H1 (cell line): ENCODE results near the gene DOCK1. TPM values are rescaled to one million over a fixed set of nuclear protein-coding genes. Genes with fewer than 3 reads are reported as not detected.

Experiments used
- CTCF ChIA-PET: fragments of 300-600 bp; sonication (Branson Sonifier 250); formaldehyde crosslinking; loops from one replicate; lab custom pipeline; 2021; ENCODE audit not compliant: partially characterized antibody; lab: Charles Lee
- POLR2A ChIA-PET: fragments of 300-600 bp; sonication (Branson Sonifier 250); formaldehyde crosslinking; loops from one replicate; lab custom pipeline; 2021; ENCODE audit warnings: inconsistent platforms; ENCODE audit not compliant: partially characterized antibody; lab: Charles Lee
- DNase-seq, 2 experiments: peaks; one replicate each; pipeline versions ENCODE4 v3.0.0 to v3.0.0-alpha.2; 2010 to 2022; ENCODE audit warnings: low spot score in 2 of 2, low read depth in 1 of 2, mixed read lengths in 1 of 2
- FAIRE-seq: peaks from 2 replicates; lab custom pipeline; 2011; peaks lifted over from hg19 to GRCh38; lab: Jason Lieb, UNC
- H2AFZ ChIP-seq: 2 replicates; pipeline ENCODE4 v1.8.1; 2012; ENCODE audit warnings: low read length, inconsistent platforms
- H2AK5ac ChIP-seq: 2 replicates; pipeline ENCODE4 v1.6.1; 2013; ENCODE audit warnings: low read depth, low read length
- H2BK120ac ChIP-seq: replicated peaks from 2 replicates; pipeline ENCODE3; 2013; ENCODE audit warnings: low read depth, low read length, inconsistent platforms
- H2BK12ac ChIP-seq: 2 replicates; pipeline ENCODE4 v1.6.1; 2013; ENCODE audit warnings: low read depth, low read length
- H2BK15ac ChIP-seq: 2 replicates; pipeline ENCODE4 v1.6.1; 2013; ENCODE audit warnings: low read length
- H2BK20ac ChIP-seq: 2 replicates; pipeline ENCODE4 v1.6.1; 2013; ENCODE audit warnings: low read length
- H2BK5ac ChIP-seq: 2 replicates; pipeline ENCODE4 v1.6.1; 2013; ENCODE audit warnings: low read depth, low read length
- H3K14ac ChIP-seq: 2 replicates; pipeline ENCODE4 v1.6.1; 2013; ENCODE audit warnings: inconsistent platforms; ENCODE audit not compliant: insufficient read length
- H3K18ac ChIP-seq: 2 replicates; pipeline ENCODE4 v1.6.1; 2013; ENCODE audit warnings: low read length; ENCODE audit errors: extremely low read depth
- H3K23ac ChIP-seq: 2 replicates; pipeline ENCODE4 v1.6.1; 2013; ENCODE audit warnings: inconsistent platforms; ENCODE audit not compliant: insufficient read length
- H3K23me2 ChIP-seq: 2 replicates; pipeline ENCODE4 v1.6.1; 2013; ENCODE audit warnings: low read depth, low read length
- H3K27ac ChIP-seq: 2 replicates; pipeline ENCODE4 v1.6.1; 2011; ENCODE audit warnings: low read depth, low read length, inconsistent platforms
- H3K27me3 ChIP-seq, 4 experiments: replicated peaks in 1 of 4; 1 replicate in 1 of 4; 2 replicates in 3 of 4; pipeline versions ENCODE4 v1.6.1 to v1.8.1; 2011 to 2013; ENCODE audit warnings: low read length in 3 of 4, mild to moderate bottlenecking in 3 of 4, inconsistent platforms in 2 of 4, mixed read lengths in 2 of 4, moderate library complexity in 1 of 4; ENCODE audit not compliant: control insufficient read depth in 3 of 4, insufficient read depth in 3 of 4; ENCODE audit errors: extremely low read depth in 1 of 4
- H3K36me3 ChIP-seq, 4 experiments: 2 replicates each; pipeline versions ENCODE4 v1.6.1 to v1.8.1; 2011 to 2013; ENCODE audit warnings: mild to moderate bottlenecking in 4 of 4, low read length in 3 of 4, moderate library complexity in 2 of 4, control low read depth in 1 of 4, inconsistent platforms in 1 of 4; ENCODE audit not compliant: insufficient read depth in 4 of 4, control insufficient read depth in 2 of 4
- H3K4ac ChIP-seq: replicated peaks from 2 replicates; pipeline ENCODE3; 2013; ENCODE audit warnings: low read length, low read depth, mixed read lengths, inconsistent platforms; ENCODE audit not compliant: insufficient read length
- H3K4me1 ChIP-seq, 4 experiments: replicated peaks in 1 of 4; 1 replicate in 1 of 4; 2 replicates in 3 of 4; pipeline versions ENCODE4 v1.6.1 to v1.8.1; 2011 to 2013; ENCODE audit warnings: low read length in 3 of 4, inconsistent platforms in 2 of 4, mixed read lengths in 1 of 4; ENCODE audit not compliant: insufficient read depth in 4 of 4, control insufficient read depth in 3 of 4
- H3K4me2 ChIP-seq, 2 experiments: 2 replicates each; pipeline versions ENCODE4 v1.6.1 to v1.8.1; 2011 to 2013; ENCODE audit warnings: low read depth in 2 of 2, low read length in 2 of 2, control low read depth in 1 of 2, inconsistent platforms in 1 of 2, mild to moderate bottlenecking in 1 of 2; ENCODE audit not compliant: insufficient read depth in 1 of 2
- H3K4me3 ChIP-seq, 4 experiments: fragments of 200-600, 300-600 bp in 1 of 4; sonication (generic), shearing (Covaris generic), sonication (Bioruptor Twin) in 1 of 4; 2 replicates each; pipeline versions ENCODE4 v1.5.1 to v1.8.1; 2011 to 2016; ENCODE audit warnings: low read length in 4 of 4, low read depth in 3 of 4, control low read depth in 2 of 4, inconsistent platforms in 2 of 4, mild to moderate bottlenecking in 2 of 4, mixed read lengths in 1 of 4, moderate library complexity in 1 of 4; ENCODE audit not compliant: insufficient read depth in 2 of 4; ENCODE audit errors: extremely low read depth in 1 of 4
- H3K56ac ChIP-seq: replicated peaks from 2 replicates; pipeline ENCODE3; 2013; ENCODE audit warnings: low read depth, mild to moderate bottlenecking, mixed read lengths, low read length, inconsistent platforms; ENCODE audit not compliant: insufficient read length
- H3K79me1 ChIP-seq: 2 replicates; pipeline ENCODE4 v1.6.1; 2013; ENCODE audit warnings: low read depth, low read length, control low read depth
- H3K79me2 ChIP-seq, 2 experiments: 2 replicates each; pipeline versions ENCODE4 v1.6.1 to v1.8.1; 2012 to 2013; ENCODE audit warnings: low read length in 2 of 2, mild to moderate bottlenecking in 2 of 2, inconsistent platforms in 1 of 2; ENCODE audit not compliant: insufficient read depth in 2 of 2, control insufficient read depth in 1 of 2
- H3K9ac ChIP-seq, 4 experiments: replicated peaks in 1 of 4; 1 replicate in 1 of 4; 2 replicates in 3 of 4; pipeline versions ENCODE4 v1.6.1 to v1.8.1; 2011 to 2013; ENCODE audit warnings: low read depth in 3 of 4, low read length in 3 of 4, control low read depth in 2 of 4, mild to moderate bottlenecking in 2 of 4, moderate library complexity in 2 of 4, inconsistent platforms in 1 of 4; ENCODE audit errors: extremely low read depth in 1 of 4
- H3K9me3 ChIP-seq, 2 experiments: 2 replicates each; pipeline versions ENCODE4 v1.6.1 to v1.8.1; 2012 to 2013; ENCODE audit warnings: mild to moderate bottlenecking in 2 of 2, moderate library complexity in 2 of 2, control low read depth in 1 of 2, inconsistent platforms in 1 of 2, low read depth in 1 of 2, low read length in 1 of 2, mixed read lengths in 1 of 2; ENCODE audit not compliant: insufficient read depth in 2 of 2
- H4K20me1 ChIP-seq, 2 experiments: replicated peaks in 1 of 2; 2 replicates each; pipeline versions ENCODE3 to v1.8.1; 2011 to 2013; ENCODE audit warnings: inconsistent platforms in 2 of 2, low read length in 2 of 2, mild to moderate bottlenecking in 1 of 2; ENCODE audit not compliant: insufficient read depth in 2 of 2, control insufficient read depth in 1 of 2
- H4K5ac ChIP-seq: 2 replicates; pipeline ENCODE4 v1.6.1; 2013; ENCODE audit warnings: low read length, low read depth, mixed read lengths, inconsistent platforms; ENCODE audit not compliant: insufficient read length
- H4K8ac ChIP-seq: 2 replicates; pipeline ENCODE4 v1.8.0; 2013; ENCODE audit warnings: mild to moderate bottlenecking, moderate library complexity, low read length, inconsistent platforms; ENCODE audit not compliant: insufficient read depth; ENCODE audit errors: extremely low read depth
- H4K91ac ChIP-seq: replicated peaks from 2 replicates; pipeline ENCODE3; 2013; ENCODE audit warnings: low read length, mixed read lengths, inconsistent platforms; ENCODE audit not compliant: insufficient read length
- CREB1 ChIP-seq: IDR thresholded peaks from 2 replicates; pipeline ENCODE4 v1.6.1; 2012; ENCODE audit warnings: inconsistent platforms
- POU5F1 ChIP-seq: IDR thresholded peaks from 2 replicates; pipeline ENCODE4 v1.6.1; 2011; ENCODE audit warnings: low read depth, mild to moderate bottlenecking, low read length, moderate library complexity
- WGBS, 2 experiments: shearing (Covaris generic) in 1 of 2; methylation state at CpG; one replicate each; pipeline versions ENCODE4 v1.1.6 to v1.1.7; 2013 to 2015; ENCODE audit warnings: low lambda C conversion rate in 2 of 2, mixed read lengths in 2 of 2, inconsistent platforms in 1 of 2, low coverage in 1 of 2, missing lambda C conversion rate in 1 of 2; ENCODE audit not compliant: insufficient replicate concordance in 2 of 2, insufficient coverage in 1 of 2, insufficient read length in 1 of 2; ENCODE audit errors: extremely low coverage in 1 of 2, missing lambda C conversion rate in 1 of 2; 5-methylcytosine and 5-hydroxymethylcytosine counted together
- polyA plus RNA-seq, 7 experiments: library from polyadenylated mRNA; depleted of rRNA in 3 of 7; stranded (reverse) in 5 of 7; unstranded in 2 of 7; fragments of >200 nt in 5 of 7; fragments of 200-250 nt in 2 of 7; gene quantifications; 1 replicate in 5 of 7; 2 replicates in 1 of 7; 4 replicates in 1 of 7; pipeline versions ENCODE4 v1.2.1 to v1.2.3, GENCODE V29; 2011 to 2013; ENCODE audit warnings: missing spikeins in 2 of 7, mixed read lengths in 2 of 7
- total RNA-seq: library from RNA; stranded (reverse); fragmentation: NEBNext Ultra II Directional; extraction: Animal tissue kit (Norgen Biotek cat#: 25700); gene quantifications from 2 replicates; pipeline ENCODE4 v1.2.1, GENCODE V29; 2021
- TF ChIP-seq, protein P1 (sequence below): IDR thresholded peaks from 2 replicates; pipeline ENCODE4 v1.6.1; 2012; ENCODE audit warnings: inconsistent platforms

The DOCK1 gene
- total and polyA plus RNA-seq, 2 of the 8 experiments (the other 6 are each of a cell fraction or from before 2014, with no cell fraction given): 11.6 to 53.0 TPM

DNA sequence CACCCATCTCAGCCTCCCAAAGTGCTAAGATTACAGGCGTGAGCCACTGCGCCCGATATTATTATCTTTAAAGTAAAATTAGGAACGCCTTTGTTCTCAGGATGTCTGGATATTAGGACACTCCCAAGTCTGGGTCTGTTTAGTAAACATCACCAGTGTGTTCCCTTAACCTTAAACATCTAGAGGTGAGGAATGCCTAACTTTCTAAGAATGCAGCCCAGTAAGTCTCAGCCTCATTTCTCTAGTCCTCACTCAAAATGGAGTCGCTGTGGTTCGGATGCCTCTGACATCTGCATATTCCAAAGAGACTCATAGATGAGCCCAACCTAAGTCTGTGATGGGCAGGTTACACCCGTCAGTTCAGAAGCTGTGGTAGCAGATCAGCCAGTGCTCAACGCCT, 295.4 kb downstream of the DOCK1 start:
- peaks cover 0 to 8% of the 10 kb centered on the region in 2 experiments for H4K20me1 ChIP-seq
- H3K23ac ChIP-seq: no peak overlapping the region
- 0 out of 2 replicates have a peak, but pooled peaks cover 2% of the 10 kb centered on the region for H3K79me1 ChIP-seq
- H2AK5ac ChIP-seq: no peak overlapping the region
- H3K27me3 ChIP-seq: peaks cover 0 to 8% (median 2%) of the 10 kb centered on the region in 4 experiments; a peak in 5 of 7 replicates
- no peak overlapping the region for H2AFZ ChIP-seq
- no peak for DNase-seq
- no peaks in the 10 kb centered on the region for H3K9me3 ChIP-seq
- H3K4me1 ChIP-seq: peaks cover 0 to 7% (median 3%) of the 10 kb centered on the region in 4 experiments; a peak in 3 of 7 replicates
- no peak overlapping the region for H3K9ac ChIP-seq
- H3K14ac ChIP-seq: no peak overlapping the region
- FAIRE-seq: no peak
- H3K36me3 ChIP-seq: no peaks in the 10 kb centered on the region
- no peak overlapping the region for H3K4me3 ChIP-seq
- H4K8ac ChIP-seq: no peak overlapping the region
- H4K91ac ChIP-seq: no peak overlapping the region
- TF ChIP-seq, protein P1, sequence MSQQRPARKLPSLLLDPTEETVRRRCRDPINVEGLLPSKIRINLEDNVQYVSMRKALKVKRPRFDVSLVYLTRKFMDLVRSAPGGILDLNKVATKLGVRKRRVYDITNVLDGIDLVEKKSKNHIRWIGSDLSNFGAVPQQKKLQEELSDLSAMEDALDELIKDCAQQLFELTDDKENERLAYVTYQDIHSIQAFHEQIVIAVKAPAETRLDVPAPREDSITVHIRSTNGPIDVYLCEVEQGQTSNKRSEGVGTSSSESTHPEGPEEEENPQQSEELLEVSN: no peak
- TF ChIP-seq POU5F1 (no peak), CREB1 (no peak)
- ChIA-PET POLR2A (no interaction called here), CTCF (no interaction called here)
- H2BK20ac ChIP-seq: no peak overlapping the region
- H2BK5ac ChIP-seq: no peak overlapping the region
- no peak overlapping the region for H4K5ac ChIP-seq
- no peak overlapping the region for H3K18ac ChIP-seq
- no peak overlapping the region for H2BK12ac ChIP-seq
- no peak overlapping the region for H2BK120ac ChIP-seq
- no peak overlapping the region for H3K27ac ChIP-seq
- peaks cover 11% of the 10 kb centered on the region; the same call in 1 of the 2 replicates for H3K23me2 ChIP-seq
- no peak overlapping the region for H2BK15ac ChIP-seq
- no peak overlapping the region for H3K56ac ChIP-seq
- H3K79me2 ChIP-seq: no peaks in the 10 kb centered on the region
- no peak overlapping the region for H3K4ac ChIP-seq
- WGBS, 2 experiments: 96% methylated on average over 8 of the region's 8 CpGs; no CpG with 5 or more reads in 1 of the 2 experiments
- H3K4me2 ChIP-seq: no peak overlapping the region
